ENCODE data around the gene CDH4.

Gene CDH4

GRCh38 chr20:61760731-61761130, 508.7 kb downstream of the CDH4 start:
- DNase-seq, result no peak

DNA sequence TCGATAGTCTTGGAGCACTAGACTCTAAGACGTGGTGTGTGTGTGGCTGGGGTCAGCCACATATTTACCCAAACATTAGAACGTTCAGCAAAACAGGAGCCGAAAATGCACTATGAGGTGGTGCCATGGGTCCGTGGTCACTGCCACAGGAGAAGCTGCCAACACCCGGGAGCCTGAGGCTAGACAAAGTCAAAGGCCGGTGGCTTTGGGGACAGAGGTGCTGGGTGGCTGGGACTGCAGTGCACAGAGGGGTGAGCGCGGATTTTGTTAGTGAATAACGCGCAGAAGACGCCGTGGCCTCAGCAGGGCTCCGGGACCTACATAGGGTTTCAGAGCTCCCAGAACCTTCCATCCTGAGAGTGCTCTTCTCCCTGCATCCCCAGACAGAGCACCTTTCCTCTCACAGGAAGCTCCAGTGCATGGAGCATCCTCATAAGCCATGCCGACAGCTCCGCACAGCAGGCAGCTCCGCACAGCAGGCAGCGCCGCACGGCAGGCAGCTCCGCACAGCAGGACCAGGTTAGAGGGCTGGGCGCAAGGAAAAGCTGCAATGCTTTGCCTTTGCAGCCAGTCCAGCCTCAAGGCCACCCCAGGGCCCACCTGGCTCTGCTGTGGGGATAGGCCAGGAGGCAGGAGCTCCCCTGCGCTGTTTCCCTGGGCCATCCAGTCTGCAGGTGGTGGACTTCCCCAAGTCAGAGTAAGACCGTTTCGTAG, 509.5 kb downstream of the CDH4 start:
- DNase-seq, result no peak

DNA sequence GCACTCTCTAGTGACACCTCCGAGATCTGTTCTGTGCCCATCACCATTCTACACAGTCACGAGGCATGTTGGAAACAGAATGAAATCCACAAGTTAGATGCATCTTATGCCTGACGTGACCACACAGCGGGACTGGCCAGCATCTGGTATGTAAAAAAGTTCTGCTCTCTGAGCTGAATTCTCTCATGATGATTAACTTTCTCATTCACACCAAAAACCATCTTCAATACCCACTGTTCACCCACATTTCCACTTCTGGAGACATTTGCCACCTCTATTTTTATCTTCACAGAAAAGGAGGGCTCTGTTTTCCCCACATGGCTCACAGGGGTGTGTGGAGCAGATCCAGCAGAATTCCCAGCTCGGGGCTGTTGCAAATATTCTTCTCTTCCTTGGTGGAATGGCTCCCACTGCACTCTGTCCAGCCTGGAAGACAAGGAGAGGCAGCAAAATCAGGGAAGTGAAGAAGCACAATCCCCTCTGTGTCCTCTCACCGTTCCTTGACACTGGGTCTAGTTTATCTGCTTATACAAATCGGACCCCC, 510.2 kb downstream of the CDH4 start:
- no peak for DNase-seq

GRCh38 chr20:61762886-61763739, 511.1 kb downstream of the CDH4 start:
- DNase-seq, result no peak

DNA sequence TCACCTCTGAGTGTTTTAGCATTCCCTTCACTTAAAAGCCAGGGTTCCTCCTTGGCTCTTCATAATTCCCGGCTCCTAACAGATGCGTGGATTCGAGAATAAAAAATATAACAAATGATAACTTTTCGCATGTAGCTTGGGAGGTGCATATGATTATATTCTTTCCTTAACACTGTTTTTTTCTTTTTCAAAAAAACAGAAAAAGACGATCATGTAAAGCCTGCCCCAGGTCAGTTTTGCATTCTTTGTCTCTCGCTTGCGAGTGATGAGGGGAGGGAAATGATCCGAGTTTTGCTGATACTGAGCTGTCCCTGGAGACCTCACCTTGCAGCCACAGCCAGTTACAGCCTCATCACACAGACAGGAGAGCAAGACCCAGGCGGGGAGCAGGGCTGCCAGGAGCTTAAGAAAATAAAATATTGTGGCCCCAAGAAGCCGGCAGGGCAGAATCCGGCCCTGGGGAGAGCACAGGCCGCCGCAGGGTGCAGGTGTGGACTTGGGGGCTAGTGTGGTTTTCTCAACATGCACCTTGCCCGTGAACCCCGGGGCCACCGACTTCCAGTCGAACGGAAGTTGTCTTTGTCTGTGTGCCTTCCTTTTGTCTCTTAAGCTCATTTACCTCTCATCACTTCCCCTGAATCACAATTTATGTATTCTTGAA, 511.8 kb downstream of the CDH4 start:
- DNase-seq, result no peak

DNA sequence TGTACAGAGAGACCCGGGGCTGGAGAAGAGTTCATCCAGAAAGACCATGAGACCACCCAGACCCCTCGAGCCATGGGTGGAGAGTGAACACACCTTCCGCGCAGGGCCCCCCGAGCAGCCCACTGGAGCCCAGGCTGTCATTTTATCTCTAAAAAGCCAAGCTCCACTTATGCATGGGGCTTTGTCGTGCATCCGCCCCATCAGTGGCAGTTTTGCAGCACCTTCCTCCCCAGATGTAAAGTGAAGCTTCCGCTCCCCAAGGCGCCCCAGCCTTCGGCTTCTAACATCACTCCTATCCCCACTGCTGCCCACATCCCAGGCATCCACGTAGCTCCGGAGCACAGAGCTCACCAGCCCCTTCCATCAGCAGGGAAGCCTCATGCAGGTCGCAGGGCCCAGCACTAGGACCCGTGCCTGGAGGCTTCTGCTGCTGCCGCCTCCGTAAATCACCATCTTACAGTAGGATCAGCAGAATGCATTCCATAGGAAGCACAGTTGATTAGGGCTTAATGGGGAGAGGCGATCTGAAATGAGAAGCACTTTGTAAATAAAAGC, 512.5 kb downstream of the CDH4 start:
- no peak for DNase-seq

DNA sequence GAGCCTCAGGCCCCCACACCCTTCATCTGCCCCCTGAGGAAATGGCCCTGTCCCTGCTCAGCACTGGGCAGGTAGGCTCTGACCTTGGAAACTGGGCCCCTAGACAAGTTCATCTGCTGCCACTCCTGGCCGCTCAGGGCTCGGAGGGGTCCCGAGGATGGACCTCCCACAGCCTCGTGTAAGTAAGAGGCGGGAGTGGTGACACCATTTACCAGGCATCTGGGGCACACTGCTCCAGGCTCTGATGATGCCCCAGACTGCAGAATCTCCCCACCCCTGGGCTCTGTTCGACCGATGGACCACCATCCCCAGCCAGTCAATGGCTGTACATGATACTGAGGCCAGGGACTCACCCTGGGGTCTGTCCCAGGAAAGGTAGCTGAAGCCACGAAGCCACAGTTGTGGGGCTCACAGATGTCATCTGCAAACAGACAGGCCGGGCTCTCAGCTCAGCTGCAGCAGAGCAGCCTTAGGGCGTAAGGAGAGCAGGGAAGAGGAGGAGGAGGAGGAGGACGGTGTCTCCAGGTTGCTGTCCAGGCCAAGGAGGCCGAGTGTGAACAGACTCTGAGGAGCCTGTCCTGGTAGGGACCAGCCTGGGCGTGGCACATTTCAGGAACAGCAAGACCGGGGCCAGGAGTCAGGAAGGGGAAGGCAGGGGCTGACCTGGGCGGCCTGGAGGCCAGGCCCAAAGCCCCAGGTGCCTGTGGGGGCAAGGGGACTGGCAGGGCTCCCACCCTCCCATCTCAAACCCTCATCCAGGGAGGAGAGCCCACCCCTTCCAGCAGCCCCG, 513.2 kb downstream of the CDH4 start:
- DNase-seq, result no peak

GRCh38 chr20:61765871-61766654, 514.0 kb downstream of the CDH4 start:
- no peak for DNase-seq

DNA sequence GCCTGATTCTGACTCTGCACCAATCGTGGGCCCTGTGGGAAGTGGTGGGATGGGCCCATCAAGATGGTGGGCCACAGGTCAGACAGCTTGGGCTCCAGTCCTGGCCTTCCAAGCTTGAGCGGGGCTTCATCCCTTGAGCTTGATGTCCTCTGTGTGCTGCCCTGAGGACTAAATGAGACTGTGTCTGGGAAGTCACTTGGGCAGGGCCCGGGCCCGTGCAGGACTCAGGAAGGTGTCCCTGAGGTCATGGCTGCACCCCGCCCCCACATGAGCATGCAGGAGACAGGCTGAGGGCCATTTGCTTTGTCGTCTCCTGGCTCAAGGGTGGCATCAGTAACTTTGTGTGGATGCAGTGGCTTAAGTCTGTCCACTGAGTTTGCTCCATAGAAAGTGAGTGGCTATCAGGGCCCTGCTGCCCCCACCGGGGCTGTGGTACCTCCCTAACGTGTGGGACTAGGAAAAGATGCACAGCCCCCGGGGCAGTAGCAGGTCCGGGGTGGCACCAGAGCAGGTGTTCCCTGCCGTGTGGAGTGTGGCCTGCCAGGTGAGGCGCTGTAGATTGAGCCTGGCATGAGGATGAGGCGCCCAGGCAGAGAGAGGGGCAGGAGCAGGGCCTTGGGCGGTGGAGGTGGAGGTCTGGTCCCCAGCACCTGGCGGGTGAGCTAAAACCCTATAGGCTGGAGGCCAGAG, 515.0 kb downstream of the CDH4 start:
- DNase-seq, result no peak

- no peak for DNase-seq
Measured at GRCh38 chr20:61767761-61768494, 515.9 kb downstream of the CDH4 start.

GRCh38 chr20:61768571-61769285, 516.7 kb downstream of the CDH4 start:
- DNase-seq, result no peak

DNA sequence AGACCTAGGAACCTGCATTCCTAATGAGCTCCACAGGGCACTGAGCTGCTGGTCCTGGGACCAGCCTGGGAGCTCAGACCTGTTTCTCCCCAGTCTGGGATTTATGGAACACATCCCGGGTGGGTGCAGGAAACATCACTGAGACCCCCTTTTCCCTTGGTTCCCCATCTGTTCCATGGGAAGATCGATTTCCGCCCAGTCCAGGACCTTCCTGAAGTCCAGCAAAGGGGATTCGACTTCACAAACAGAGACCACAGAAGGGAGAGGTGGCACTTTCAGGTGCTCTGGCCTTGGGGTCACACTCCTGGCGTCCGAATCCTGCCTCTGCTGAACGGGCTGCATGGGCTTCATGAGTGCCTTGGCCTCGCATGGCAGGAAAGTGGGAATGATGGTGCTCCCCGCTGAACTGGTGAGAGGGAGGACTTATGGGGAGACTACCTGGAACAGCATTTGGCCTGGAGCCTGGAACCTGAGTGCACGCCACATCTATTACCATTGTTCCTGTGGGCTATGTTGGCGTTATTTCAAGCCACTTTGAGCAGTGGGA, 517.3 kb downstream of the CDH4 start:
- DNase-seq, result no peak

GRCh38 chr20:61770113-61770585, 518.1 kb downstream of the CDH4 start:
- no peak for DNase-seq

DNA sequence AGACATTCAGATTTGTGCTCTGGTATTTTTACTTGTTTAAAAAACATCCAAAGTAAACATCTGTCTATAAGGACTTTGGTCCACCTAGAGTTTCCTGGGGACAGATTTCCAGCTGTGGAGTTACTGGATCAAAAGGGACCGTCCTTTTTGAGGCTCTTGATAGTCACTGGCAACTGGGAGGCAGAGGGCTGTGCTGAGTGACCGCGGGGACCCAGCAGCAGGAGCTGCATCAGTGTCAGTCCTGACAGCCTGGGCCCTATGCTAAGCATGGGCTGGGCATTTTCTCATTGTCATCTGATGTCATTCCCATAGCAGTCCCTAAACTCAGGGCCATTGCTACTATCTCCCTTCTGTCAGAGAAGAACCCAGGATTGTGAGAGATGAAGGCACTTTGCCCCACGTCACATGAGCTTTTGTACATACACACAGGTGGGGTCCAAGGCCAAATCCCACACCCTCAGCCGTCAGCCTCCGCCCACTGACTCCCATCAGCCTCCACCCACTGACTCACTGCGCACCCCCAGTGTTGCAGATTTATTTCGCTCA, 519.8 kb downstream of the CDH4 start:
- no peak for DNase-seq

DNA sequence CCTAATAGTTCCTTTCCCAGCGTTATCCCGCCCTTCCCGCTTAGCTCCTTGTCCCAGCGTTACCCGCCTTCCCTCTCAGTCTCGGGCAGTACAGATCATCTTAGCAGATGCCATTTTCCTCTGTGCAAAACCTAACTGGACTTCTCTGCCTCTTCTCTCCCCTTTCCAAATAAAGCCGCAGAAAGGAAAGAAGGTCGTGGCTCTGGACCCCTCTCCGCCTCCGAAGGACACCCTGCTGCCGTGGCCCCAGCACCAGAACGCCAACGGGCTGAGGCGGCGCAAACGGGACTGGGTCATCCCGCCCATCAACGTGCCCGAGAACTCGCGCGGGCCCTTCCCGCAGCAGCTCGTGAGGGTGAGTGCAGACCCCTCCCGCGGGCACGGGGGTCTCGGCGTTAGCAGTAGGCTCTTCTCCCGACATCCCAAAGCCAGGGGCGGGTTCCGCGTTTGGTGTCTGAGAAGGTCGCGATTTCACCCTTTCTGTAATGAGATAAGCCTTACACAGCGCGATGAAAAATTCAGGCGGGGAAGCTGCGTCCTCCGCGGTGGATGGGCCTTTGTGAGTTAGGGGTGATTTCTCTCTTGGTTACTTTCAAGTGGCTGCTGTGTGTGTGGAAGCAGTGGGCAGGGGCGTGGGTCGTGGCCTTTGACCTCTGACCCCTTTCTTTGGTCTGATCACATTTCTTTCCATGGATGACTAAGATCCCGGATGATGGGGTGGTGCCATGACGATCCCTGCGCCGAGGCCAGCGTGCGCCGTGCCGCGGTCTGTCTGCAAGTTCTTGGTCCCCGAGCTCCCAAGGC, 521.0 kb downstream of the CDH4 start:
- no peak for DNase-seq

- no peak for DNase-seq
Measured at GRCh38 chr20:61773926-61774587, 522.0 kb downstream of the CDH4 start.

GRCh38 chr20:61775423-61775822, 523.4 kb downstream of the CDH4 start:
- no peak for DNase-seq

All from SHP77 (cell line).